Parathyroid adenoma (tissue), 2 donors: ENCODE measurements around the gene SOSTDC1.

ENCODE experiments used
- H2AFZ ChIP-seq: fragments of 300-600 bp; sonication (generic); one replicate; pipeline ENCODE4 v1.7.0; 2017; ENCODE audit warnings: antibody characterized with exemption, mild to moderate bottlenecking
- H3K27ac ChIP-seq: fragments of 300-600 bp; sonication (generic); one replicate; pipeline ENCODE4 v1.7.0; 2017
- H3K27me3 ChIP-seq: fragments of 300-600 bp; sonication (generic); one replicate; pipeline ENCODE4 v1.7.0; 2017; ENCODE audit warnings: low read length; ENCODE audit not compliant: control insufficient read depth, insufficient read depth
- H3K36me3 ChIP-seq: fragments of 300-600 bp; sonication (generic); one replicate; pipeline ENCODE4 v1.7.0; 2017; ENCODE audit warnings: low read length; ENCODE audit not compliant: control insufficient read depth, insufficient read depth
- H3K4me1 ChIP-seq: fragments of 300-600 bp; sonication (generic); one replicate; pipeline ENCODE4 v1.7.0; 2017; ENCODE audit warnings: control low read depth
- H3K4me2 ChIP-seq: fragments of 300-600 bp; sonication (generic); one replicate; pipeline ENCODE4 v1.7.0; 2017; ENCODE audit warnings: low read length
- H3K4me3 ChIP-seq: fragments of 300-600 bp; sonication (generic); one replicate; pipeline ENCODE4 v1.7.0; 2017; ENCODE audit warnings: low read depth, low read length
- H3K79me2 ChIP-seq: fragments of 300-600 bp; sonication (generic); one replicate; pipeline ENCODE4 v1.7.0; 2017; ENCODE audit warnings: control low read depth
- H3K9ac ChIP-seq: fragments of 300-600 bp; sonication (generic); one replicate; pipeline ENCODE4 v1.7.0; 2017; ENCODE audit warnings: mild to moderate bottlenecking
- H3K9me3 ChIP-seq: fragments of 300-600 bp; sonication (generic); one replicate; pipeline ENCODE4 v1.7.0; 2017; ENCODE audit warnings: low read length; ENCODE audit not compliant: control insufficient read depth
- CTCF ChIP-seq: fragments of 300-600 bp; sonication (generic); IDR thresholded peaks from one replicate; pipeline ENCODE4 v1.7.0; 2017; ENCODE audit warnings: antibody characterized with exemption, mild to moderate bottlenecking
- donor health status: primary hyperparathyroidism.

The SOSTDC1 gene

GRCh38 chr7:16498122-16498521, 32.6 kb upstream of the SOSTDC1 start:
- Histone ChIP-seq H3K4me2 (no peak overlapping the region), H3K9ac (no peak overlapping the region), H3K27me3 (no peaks in the 10 kb centered on the region), H3K4me1 (no peaks in the 10 kb centered on the region), H3K79me2 (no peaks in the 10 kb centered on the region), H2AFZ (no peak overlapping the region), H3K27ac (no peak overlapping the region), H3K36me3 (no peaks in the 10 kb centered on the region), H3K4me3 (no peak overlapping the region), H3K9me3 (no peaks in the 10 kb centered on the region)
- no peak for TF ChIP-seq CTCF

- Histone ChIP-seq H3K4me1 (no peaks in the 10 kb centered on the region), H3K27ac (no peak overlapping the region)
These were observed 29.6 kb upstream of the SOSTDC1 start for GRCh38 chr7:16494955-16495719.

GRCh38 chr7:16494551-16494950, 29.0 kb upstream of the SOSTDC1 start:
- no peaks in the 10 kb centered on the region for H3K27me3 ChIP-seq
- no peaks in the 10 kb centered on the region for H3K36me3 ChIP-seq
- no peak overlapping the region for H3K27ac ChIP-seq
- H2AFZ ChIP-seq = no peak overlapping the region
- no peaks in the 10 kb centered on the region for H3K9me3 ChIP-seq
- no peak overlapping the region for H3K4me2 ChIP-seq
- no peak overlapping the region for H3K9ac ChIP-seq
- no peak for TF ChIP-seq CTCF
- H3K4me3 ChIP-seq = no peak overlapping the region
- H3K79me2 ChIP-seq = no peaks in the 10 kb centered on the region
- no peaks in the 10 kb centered on the region for H3K4me1 ChIP-seq

More at GRCh38 chr7:16494955-16495719, 29.6 kb upstream of the SOSTDC1 start:
- Histone ChIP-seq H2AFZ (no peak overlapping the region), H3K4me2 (no peak overlapping the region), H3K4me3 (no peak overlapping the region), H3K27me3 (no peaks in the 10 kb centered on the region), H3K9ac (no peak overlapping the region), H3K9me3 (no peaks in the 10 kb centered on the region), H3K36me3 (no peaks in the 10 kb centered on the region), H3K79me2 (no peaks in the 10 kb centered on the region)
- no peak for TF ChIP-seq CTCF

GRCh38 chr7:16493266-16493665, 27.7 kb upstream of the SOSTDC1 start:
- no peaks in the 10 kb centered on the region for H3K79me2 ChIP-seq
- no peak overlapping the region for H3K27ac ChIP-seq
- H3K4me3 ChIP-seq = no peak overlapping the region
- H3K4me2 ChIP-seq = no peak overlapping the region
- no peak overlapping the region for H3K9ac ChIP-seq
- no peaks in the 10 kb centered on the region for H3K27me3 ChIP-seq
- no peaks in the 10 kb centered on the region for H3K9me3 ChIP-seq
- TF ChIP-seq CTCF = no peak
- H3K4me1 ChIP-seq = no peaks in the 10 kb centered on the region
- no peaks in the 10 kb centered on the region for H3K36me3 ChIP-seq
- no peak overlapping the region for H2AFZ ChIP-seq

GRCh38 chr7:16492513-16493062, 27.1 kb upstream of the SOSTDC1 start:
- no peak overlapping the region for H3K27ac ChIP-seq
- H2AFZ ChIP-seq = no peak overlapping the region
- no peak overlapping the region for H3K9ac ChIP-seq
- no peaks in the 10 kb centered on the region for H3K79me2 ChIP-seq
- H3K36me3 ChIP-seq = no peaks in the 10 kb centered on the region
- TF ChIP-seq CTCF = no peak
- no peaks in the 10 kb centered on the region for H3K4me1 ChIP-seq
- H3K4me3 ChIP-seq = no peak overlapping the region
- H3K9me3 ChIP-seq = no peaks in the 10 kb centered on the region
- H3K27me3 ChIP-seq = no peaks in the 10 kb centered on the region
- no peak overlapping the region for H3K4me2 ChIP-seq
